ENCODE results near the gene NKPD1.

NKPD1 gene

DNA sequence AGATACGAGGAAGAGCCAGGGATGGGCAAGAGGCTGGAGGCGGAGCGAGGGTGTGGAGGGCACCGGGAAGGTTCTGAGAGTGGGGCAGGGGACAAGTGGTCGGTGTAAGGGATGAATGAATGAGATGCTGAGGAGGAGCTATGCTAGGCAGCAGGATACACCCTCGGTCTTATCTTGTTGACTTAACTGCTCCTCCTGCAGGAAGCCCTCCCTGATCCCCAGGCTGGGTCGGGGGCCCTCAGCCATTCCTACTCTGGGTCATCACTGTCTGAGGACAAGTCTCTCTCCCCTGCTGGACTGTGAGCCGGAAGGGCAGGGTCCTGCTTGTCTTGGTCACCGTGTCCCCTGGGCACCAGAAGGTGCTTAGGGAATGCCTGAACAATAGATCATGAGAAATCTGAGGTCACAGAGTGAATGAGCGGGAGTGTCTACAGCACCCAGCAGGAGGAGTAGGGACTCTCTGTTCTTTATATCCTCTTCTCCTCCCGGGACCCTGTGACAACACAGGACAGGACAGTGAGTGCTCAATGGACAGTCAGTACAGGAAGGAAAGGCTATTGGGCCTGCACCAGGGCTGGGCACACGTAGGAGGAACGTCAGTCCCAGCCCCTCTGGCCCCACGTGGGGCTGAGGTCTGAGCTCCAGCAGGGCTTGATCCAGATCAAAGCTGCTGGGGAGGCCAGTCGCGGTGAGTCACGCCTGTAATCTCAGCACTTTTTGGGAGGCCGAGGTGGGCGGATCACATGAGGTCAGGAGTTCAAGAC, 6.5 kb downstream of the NKPD1 start:
- DNase-seq (ENCODE audit: low read depth in 2 of 2), result no peak

DNA sequence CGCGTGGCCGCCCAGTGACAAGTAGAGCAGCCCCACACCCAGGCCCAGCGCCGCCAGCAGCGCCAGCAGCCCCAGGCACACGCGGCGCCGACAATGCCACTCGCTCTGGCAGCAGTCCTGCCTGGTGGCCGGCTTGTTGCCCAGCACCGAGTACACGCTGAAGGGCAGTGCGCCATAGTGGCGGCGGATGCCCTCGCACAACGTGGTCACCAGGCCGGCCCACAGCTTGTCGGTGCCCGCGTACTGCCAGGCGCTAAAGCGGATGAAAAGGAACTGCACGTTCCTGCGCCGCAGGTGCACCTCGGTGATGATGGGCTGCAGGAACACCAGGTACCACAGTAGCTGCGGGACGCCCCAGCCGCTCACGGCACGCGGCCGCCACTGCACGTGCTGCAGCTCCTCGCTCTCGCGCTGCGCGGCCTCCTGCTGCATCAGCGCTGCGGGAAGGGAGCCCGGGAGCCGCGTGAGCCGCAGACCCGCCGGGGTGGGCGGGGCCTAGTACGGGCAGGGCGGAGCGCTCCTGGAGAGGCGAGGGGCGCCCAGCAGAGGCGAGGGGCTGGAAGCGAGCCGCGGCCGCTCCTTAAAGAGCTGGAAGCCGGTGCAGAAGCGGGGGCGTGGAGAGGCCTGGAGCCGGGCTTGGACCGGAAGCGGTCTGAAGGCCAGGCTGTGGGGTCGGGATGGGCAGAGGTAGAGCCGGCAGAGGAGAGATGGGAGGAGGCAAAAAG, 7.3 kb downstream of the NKPD1 start:
- no peak for DNase-seq (ENCODE audit: low read depth in 2 of 2)

DNA sequence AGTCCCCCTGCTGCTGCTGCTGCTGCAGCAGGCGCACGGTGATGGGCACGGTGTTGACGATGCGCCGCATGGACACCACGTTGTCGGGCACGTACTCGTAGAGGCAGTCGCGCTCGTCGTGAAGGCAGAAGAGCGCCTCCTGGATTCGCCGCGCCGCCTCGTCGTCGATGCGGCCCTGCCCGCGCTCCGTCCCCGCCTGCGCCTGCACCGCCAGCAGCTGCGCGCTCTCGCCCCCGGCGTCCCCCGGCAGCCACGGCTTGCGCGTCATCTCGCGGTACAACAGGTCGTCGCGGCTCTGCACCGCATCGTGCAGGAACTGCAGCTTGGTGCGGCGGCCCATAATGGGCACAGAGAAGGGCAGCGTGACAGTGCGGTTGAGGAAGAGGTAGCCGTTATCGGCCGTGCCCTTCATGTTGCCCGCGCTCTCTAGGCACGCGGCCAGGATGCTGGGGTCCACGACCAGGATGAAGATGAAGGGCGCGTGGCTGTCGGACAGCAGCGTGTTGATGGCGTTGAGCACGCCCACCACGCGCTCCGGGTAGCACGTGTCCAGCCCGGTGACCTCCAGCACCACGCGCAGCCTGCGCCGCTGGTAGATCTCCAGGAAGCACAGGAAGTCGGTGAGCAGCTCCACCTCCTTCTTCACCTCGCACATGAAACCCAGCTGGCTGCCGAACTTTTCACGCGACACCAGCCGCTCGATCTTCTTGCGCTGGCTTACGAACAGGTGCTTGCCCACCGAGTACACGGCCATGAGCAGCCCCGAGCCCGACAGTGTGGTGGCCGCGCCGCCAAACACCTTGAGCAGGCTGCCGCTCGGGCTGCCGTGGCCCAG, 8.1 kb downstream of the NKPD1 start:
- peak in 1 of 2 donors; percentile 33 for DNase-seq (ENCODE audit: low read depth in 2 of 2)

DNA sequence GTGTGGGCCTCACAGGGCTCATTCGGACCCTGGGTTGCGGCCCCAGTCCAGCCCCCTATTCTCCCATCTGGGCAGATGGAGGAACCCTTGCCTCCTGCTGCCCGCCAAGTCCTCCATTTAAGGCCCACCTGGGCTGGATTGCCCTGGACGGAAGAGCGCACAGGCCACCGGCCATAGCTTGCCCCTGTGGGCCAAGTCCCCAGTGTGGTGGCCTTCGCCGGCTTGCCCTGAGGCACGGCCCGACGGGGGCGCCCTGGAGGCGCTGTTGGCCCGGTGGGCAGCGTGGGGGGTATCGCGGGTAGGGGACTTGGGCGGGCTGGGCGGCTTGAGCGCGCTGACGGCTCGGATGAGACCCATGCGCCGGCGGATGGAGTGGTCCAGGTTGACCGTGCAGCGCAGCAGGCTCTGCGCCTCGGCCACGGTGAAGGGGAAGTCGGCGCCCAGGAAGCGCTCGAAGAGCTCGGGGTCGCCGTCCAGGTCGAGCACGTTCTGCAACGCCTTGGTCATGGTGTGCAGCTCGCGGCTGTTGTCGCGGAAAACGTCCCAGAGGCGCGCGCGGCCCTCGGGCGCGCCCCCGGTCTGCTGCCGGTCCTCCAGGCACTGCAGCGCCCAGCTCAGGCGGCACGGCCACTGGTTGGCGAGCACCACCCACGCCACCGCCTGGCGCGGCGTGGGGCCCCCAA, 8.8 kb downstream of the NKPD1 start:
- DNase-seq (ENCODE audit: low read depth in 2 of 2), result no peak

DNA sequence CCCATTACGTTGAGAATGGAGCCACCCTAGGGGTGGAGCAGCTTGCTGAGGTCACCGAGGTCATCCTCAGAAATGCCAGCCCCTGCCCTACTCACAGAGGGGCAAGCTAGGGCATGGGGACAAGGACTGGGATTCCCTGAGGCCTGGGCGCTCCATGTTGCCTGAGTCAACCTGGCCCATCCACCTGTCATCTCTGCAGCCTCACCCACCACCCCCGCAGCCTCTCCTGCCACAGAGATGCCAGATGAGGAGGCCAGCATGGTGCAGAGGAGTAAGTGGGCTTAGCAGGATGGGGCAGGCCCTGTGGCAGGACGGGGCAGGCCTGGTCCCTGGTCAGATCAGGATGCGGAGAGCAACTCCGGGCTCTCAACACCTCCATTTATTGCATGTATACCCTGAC, 9.5 kb downstream of the NKPD1 start:
- no peak for DNase-seq (ENCODE audit: low read depth in 2 of 2)

DNA sequence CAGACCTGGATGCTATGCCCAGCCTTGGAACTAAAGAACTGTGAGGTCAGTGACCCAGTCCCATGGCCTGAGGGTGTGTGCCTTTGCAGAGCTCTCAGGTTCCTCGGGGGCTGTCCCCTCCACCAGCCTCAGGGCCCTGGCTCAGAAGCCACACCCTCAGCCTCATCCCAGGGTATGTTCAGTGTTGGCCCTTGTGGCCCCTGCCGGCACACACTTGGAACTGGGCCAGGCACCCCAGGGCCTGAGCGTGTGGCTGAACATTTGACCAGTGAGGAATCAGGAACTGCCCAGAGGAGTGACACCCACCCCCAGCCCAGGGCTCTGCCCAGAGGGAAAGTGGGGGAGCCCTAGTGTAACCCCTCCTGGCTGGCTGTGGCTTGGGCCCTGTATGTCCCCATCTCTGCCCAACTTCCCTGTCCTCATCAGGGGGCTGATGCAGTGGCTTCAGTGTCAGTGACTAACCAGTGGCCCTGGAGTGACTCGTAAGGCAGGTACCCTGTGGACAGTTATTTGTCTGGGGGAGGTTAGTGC, 10.0 kb downstream of the NKPD1 start:
- no peak for DNase-seq (ENCODE audit: low read depth in 2 of 2)

DNA sequence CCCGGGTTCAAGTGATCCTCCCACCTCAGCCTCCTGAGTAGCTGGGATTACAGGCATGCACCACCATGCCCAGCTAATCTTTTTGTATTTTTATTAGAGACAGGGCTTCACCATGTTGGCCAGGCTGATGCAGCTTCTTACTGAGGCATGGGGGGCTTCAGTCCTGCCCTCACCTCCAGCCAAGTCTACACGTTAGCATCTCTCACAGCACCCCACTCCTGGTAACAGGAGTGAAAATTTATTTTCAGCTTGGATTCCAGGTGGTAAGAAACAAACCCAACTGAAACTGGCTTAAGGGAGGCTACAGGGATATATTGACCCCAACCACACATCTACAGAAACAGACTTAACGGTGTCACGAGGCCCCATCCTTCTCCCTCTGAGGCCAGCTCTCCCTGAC, 10.6 kb downstream of the NKPD1 start:
- no peak for DNase-seq (ENCODE audit: low read depth in 2 of 2)

DNA sequence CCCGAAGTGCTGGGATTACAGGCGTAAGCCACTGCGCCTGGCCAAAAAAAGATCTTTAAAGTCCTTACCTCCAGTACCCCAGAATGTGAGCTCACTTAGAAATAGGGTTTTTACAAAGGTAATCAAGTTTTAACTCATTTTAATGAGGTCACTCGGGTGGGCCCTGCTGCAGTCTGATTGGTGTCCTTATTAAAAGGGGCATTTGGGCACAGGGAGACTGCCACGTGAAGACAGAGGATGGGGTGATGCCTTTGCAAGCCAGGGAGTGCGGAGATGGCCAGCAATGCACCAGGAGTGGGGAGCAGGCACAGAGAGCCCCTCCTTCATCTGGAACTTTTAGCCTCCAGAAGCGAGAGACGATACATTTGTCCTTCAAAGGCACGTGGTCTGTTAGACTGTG, 11.7 kb downstream of the NKPD1 start:
- DNase-seq (ENCODE audit: low read depth in 2 of 2), result no peak

DNA sequence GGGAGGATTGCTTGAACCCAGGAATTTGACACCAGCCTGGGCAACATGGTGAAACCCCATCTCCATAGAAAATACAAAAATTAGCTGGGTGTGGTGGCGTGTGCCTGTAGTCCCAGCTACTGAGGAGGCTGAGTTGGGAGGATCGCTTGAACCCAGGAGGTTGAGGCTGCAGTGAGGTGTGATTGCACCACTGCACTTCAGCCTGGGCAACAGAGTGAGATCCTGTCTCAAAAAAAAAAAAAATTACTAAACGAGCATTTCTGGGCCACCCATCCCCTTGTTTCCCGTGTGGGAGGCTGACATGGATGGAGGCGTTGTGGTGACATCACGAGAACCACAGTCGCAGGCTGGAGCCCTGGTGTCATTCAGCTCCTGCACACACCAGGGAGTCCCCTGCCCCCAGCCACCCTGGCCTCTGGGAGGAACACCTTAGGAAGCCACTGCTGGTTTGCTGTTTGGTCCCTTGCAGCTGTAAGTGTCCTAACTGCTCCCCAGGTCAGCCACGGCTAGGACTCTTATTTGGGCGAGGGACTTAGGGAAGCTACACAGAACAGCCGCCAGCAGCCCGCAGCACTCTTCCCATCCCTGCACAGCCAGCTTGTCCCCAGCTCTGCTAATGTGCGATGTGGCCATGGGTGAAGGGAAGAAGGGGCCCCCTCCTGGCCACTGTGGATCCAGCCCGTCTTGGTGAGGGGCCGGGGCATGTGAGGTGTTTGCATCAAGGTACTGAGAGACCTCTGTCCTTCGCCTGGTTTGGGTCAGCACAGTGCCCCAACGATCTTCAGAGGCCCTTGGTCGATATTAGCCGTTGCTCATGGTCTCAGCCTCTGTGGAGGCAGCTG, 12.7 kb downstream of the NKPD1 start:
- no peak for DNase-seq (ENCODE audit: low read depth in 2 of 2)

DNA sequence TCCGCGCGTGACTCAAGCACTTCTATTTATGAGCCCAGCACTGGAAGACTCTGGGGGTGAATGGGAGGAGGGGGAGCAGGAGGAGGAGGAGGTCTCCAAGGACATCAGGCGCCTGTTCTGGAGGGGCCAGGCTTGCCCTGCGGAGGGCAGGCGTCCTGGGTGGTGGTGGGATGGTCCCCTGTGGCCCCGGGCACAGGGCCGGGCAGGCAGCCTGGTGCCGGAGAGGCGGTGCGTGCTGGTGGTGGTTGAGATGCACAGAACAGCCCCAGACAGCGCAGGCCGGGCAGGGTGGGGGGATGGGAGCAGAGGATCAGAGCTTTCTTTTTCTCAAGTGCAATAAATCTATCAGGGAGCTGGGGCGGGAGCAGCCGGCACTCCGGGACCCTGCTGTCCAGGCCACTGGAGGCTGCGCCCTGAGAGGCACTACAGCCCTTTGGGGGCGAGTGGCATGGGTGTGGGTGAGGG, 14.0 kb downstream of the NKPD1 start:
- no peak for DNase-seq (ENCODE audit: low read depth in 2 of 2)

DNA sequence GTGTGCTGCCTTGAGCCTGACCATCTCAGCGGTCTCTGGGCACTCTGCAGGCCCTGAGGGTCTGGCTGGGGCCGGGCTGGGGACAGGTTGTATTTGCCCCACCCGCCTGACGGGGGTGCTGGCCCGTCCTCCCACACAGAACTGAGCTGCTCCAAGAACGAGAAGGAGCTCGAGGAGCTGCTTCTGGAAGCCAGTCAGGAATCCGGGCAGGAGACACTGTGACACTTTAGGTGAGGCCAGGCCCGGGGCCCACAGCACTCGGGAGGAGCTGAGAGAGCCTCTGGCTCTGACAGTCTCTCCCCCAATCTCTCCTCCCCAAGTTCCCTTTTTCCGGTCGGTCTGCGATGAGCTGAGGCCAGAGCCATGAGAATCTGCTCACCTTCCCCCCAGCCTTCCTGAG, 14.5 kb downstream of the NKPD1 start:
- no peak for DNase-seq (ENCODE audit: low read depth in 2 of 2)

DNA sequence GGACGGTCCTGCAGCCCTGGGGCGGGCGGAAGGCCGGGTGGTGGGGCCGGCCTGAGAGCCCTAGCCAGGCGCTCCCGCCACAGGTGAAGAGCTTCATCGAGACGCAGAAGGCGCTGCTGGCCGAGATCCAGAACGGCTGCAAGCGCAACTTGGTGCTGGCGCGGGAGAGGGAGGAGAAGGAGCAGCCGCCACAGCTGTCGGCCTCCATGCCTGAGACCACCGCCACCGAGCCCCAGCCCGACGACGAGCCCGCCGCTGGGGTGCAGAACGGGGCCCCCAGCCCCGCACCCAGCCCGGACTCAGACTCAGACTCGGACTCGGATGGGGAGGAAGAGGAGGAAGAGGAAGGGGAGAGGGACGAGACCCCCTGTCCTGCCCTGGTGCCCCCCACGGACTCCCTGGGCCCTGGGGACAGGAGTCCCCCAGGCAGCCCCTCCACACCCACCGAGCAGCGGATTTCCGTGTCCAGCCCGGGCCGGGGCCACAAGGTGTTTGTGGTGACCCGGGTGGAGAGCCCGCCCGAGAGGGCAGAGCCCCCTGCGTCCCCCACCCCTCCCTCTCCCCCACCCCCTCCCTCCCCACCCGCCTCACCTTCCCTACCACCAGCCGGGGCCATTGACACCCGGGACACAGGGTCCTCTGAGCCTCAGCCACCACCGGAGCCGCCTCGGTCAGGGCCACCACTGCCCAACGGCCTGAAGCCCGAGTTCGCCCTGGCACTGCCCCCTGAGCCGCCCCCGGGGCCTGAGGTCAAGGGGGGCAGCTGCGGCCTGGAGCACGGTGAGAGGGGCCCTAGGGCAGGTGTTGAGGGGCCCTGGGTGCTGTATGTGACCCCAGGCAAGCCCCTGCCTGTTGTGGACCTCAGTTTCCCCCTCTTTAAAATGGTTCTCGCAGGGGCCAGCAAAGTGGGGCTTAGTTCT, 15.3 kb downstream of the NKPD1 start:
- DNase-seq (ENCODE audit: low read depth in 2 of 2), result no peak

DNA sequence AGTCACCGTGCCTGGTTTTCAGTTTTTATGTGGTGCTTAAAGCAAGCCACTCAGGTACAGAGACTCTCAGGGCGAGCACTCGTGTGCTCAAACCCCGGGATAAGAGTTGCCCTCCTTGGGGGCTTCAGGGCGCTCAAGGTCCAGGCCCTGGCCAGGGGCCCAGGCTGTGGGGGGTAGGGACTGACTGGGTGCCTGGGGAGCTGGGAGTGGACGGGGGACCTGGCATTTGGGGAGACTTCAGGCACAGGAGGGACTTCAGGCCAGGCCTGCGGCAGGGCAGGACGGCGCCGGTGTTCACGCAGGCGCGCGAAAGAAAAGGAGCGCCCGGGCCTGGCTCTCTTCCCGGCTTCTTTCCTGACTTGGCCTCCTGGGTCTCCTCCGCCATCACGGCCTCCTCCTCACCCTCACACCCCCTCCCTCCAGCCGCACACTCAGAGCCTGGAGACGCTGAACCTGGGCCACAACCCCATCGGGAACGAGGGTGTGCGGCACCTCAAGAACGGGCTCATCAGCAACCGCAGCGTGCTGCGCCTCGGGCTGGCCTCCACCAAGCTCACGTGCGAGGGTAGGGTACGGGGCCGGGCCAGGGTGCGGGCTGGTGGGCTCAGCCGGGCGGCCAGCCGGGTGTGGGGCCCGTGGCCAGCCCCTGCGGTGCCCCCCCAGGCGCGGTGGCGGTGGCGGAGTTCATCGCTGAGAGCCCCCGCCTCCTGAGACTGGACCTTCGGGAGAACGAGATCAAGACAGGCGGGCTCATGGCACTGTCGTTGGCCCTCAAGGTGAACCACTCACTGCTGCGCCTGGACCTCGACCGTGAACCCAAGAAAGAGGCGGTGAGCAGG, 16.1 kb downstream of the NKPD1 start:
- DNase-seq (ENCODE audit: low read depth in 2 of 2), result no peak

DNA sequence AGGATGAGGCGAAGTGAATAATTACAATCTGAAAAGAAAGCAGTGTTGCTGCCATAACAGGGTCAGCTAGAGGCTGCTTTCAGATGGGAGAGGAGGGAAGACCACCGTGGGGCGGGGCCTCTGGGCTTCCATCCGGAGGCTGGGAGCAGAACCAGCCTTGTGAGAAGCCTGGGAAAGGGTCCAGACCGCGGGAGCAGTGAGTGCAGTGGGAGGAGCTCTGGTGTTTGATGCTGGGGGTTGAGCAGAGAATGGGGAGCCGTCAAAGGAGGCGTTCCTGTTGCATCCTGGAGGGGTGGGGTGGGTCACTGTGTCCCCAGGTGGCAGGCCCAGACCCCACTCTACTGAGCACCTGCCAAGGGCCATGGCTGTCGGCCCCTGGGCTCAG, 18.1 kb downstream of the NKPD1 start:
- DNase-seq (ENCODE audit: low read depth in 2 of 2), result no peak

DNA sequence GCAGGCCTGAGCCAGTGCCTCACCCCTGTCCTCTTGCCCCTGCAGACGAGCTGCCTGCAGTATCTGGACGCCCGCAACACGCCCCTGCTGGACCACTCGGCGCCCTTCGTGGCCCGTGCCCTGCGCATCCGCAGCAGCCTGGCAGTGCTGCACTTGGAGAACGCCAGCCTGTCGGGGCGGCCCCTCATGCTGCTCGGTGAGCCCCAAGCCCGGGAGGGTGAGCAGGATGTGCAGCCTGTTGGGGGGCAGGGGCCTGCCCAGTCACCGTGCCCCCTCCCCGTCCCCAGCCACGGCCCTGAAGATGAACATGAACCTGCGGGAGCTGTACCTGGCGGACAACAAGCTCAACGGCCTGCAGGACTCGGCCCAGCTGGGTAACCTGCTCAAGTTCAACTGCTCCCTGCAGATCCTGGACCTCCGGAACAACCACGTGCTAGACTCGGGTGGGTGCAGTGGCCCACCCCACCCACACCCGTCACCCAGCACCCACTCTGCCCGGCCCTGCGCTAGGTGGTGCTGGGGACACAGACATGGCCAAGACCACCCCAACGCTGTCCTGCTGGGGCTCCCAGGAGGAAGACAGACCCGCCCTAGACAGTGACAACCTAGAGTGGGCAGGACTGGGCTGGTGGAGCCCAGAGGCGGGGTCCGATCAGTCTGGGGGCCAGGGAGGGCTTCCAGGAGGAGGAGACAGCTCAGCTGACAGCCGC, 18.6 kb downstream of the NKPD1 start:
- DNase-seq (ENCODE audit: low read depth in 2 of 2), result no peak

DNA sequence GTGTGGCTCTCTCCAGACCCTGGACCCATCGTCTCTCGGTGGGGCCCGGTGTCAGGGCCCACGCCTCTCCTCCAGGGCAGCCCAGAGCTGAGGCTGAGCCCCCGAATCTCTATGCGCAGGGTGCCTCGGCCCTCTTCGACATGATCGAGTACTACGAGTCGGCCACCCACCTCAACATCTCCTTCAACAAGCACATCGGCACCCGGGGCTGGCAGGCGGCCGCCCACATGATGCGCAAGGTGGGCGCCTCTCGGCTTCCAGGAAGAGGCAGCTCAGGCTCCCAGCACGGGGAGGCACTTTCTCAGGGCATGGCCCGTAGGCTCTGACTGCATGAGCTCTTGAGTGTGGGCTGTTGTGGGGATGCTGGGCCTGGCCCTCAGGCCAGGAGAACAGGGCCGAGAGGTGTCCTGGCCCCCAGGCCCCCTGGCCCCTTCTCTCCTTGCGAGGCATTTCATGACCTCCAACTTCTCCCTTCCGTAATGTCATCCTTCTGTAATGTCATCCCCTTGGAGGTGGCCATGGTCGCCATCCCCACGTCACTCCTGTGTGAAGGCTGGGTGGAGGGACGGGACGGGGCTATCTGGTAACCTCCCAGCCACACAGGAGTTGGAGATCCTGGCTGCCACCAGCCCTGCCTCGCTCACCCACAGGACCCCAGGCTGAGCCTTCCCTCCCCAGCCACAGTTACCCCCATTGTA, 19.4 kb downstream of the NKPD1 start:
- no peak for DNase-seq (ENCODE audit: low read depth in 2 of 2)

DNA sequence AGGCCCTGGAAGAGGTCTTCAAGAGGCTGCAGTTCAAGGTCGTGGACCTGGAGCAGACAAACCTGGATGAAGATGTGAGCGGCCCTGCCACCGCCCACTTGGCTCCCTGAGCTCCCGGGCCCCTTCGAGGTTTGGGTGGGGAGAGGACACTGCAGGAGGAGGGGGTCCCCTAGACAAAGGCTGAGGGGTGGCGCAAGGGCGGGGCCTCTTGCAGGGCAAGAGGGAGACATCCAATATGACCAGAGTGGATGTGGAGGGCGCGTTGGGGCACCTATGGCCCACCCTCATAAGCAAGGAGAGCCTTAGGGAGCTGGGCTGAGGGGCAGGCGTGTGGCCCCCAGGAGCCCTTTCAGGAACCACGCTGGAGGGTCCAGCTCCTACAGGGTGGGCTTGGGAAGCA, 20.2 kb downstream of the NKPD1 start:
- DNase-seq (ENCODE audit: low read depth in 2 of 2), result no peak

DNA sequence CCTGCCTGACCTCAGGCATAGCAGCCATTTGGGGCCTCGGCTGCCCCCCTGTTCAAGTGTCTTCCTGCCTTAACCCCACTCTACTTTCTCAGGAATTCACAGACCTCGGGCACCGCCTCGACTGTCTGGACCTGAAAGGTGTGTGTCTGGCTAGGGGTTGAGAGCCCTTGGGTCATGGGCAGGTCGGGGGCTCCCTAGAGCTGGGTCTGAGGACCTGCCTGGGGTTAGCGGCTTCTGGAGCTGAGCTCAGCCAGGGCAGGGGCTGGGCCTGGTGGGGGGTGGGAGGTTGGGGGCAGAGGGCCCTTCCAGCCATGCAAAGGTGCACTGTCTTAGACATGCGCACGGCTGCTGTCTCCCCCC, 20.7 kb downstream of the NKPD1 start:
- no peak for DNase-seq (ENCODE audit: low read depth in 2 of 2)

All from stimulated activated CD4-positive, alpha-beta T cell treated with anti-CD3 and anti-CD28 coated beads, Interleukin-4, amount 100 ng/mL, for 48 hours (primary cell).